HG03280 (cell line): ENCODE measurements around the gene ATP11A.
"Not testable (repeated sequence)": the region's sequence is repeated elsewhere in the genome, so short reads cannot be mapped to it uniquely, and the experiment has no call there.

Source experiments
- ATAC-seq: cut with Tn5 transposase; IDR thresholded peaks from one replicate; pipeline ENCODE4 v1.9.1; 2021; ENCODE audit warnings: mild to moderate bottlenecking, moderate library complexity; ENCODE audit not compliant: unreplicated experiment

The ATP11A gene

GRCh38 chr13:112791663-112792440 is 102.0 kb downstream of the ATP11A start:
- no peak for ATAC-seq

- no peak for ATAC-seq
These were observed 102.7 kb downstream of the ATP11A start for GRCh38 chr13:112792511-112792910.

- ATAC-seq: no peak
These were observed 104.0 kb downstream of the ATP11A start for GRCh38 chr13:112793545-112794445.

GRCh38 chr13:112795277-112795676 is 105.4 kb downstream of the ATP11A start:
- ATAC-seq: no peak

- ATAC-seq: no peak
These were observed 106.5 kb downstream of the ATP11A start for GRCh38 chr13:112796190-112796915.

- ATAC-seq: no peak
These were observed 109.6 kb downstream of the ATP11A start for GRCh38 chr13:112799394-112799793.

- no peak for ATAC-seq
These were observed 110.2 kb downstream of the ATP11A start for GRCh38 chr13:112800057-112800456.

GRCh38 chr13:112800807-112801206 is 111.0 kb downstream of the ATP11A start:
- ATAC-seq: not testable (repeated sequence)

GRCh38 chr13:112802802-112803195 is 113.0 kb downstream of the ATP11A start:
- peak; percentile 41 for ATAC-seq

GRCh38 chr13:112803422-112803821 is 113.6 kb downstream of the ATP11A start:
- ATAC-seq: peak; percentile 79

- no peak for ATAC-seq
These were observed 114.5 kb downstream of the ATP11A start for GRCh38 chr13:112804374-112804773.

GRCh38 chr13:112806739-112807652 is 117.2 kb downstream of the ATP11A start:
- ATAC-seq: no peak

- ATAC-seq: no peak
These were observed 118.0 kb downstream of the ATP11A start for GRCh38 chr13:112807653-112808376.

- no peak for ATAC-seq
These were observed 118.7 kb downstream of the ATP11A start for GRCh38 chr13:112808377-112809140.

- ATAC-seq: no peak
These were observed 119.8 kb downstream of the ATP11A start for GRCh38 chr13:112809332-112810315.

GRCh38 chr13:112810608-112811007 is 120.8 kb downstream of the ATP11A start:
- ATAC-seq: no peak

- no peak for ATAC-seq
These were observed 122.6 kb downstream of the ATP11A start for GRCh38 chr13:112812306-112813055.
